Left colon (tissue), 2 donors: ENCODE results near the gene GPALPP1. TPM values are rescaled to one million over a fixed set of nuclear protein-coding genes. Genes with fewer than 3 reads are reported as not detected.
A peak's percentile ranks its signal among the peaks of the same experiment; 100 is the strongest.
"Not testable (repeated sequence)": the region's sequence is repeated elsewhere in the genome, so short reads cannot be mapped to it uniquely, and the experiment has no call there.

Experiments used
- ATAC-seq: fragments of 200-7000 bp; cut with Tn5 transposase; one replicate; pipeline ENCODE4 v1.9.1; 2020; ENCODE audit warnings: mild to moderate bottlenecking, moderate library complexity
- DNase-seq, 2 donors: peaks; one replicate each; pipeline ENCODE4 v3.0.0-alpha.2; 2020
- intact Hi-C, 2 donors: fragments of 100-400 bp; cut with DNase I in 1 of 2; cut with micrococcal nuclease in 1 of 2; formaldehyde crosslinking; loops; one replicate each; pipeline versions ENCODE4 v1.11.2 to v1.14.0; 2022; cut with DNase I, micrococcal nuclease
- total RNA-seq, 2 donors: library from RNA; stranded (reverse); fragmentation: NEBNext Ultra II Directional; extraction: Animal tissue kit (Norgen Biotek cat#: 25700); gene quantifications; one replicate each; pipeline ENCODE4 v1.2.1, GENCODE V29; 2021
- donor health status: DM: no; HTN: no; CAD: no.
- donor health status: DM: yes; HTN: yes; CAD: no.

GPALPP1 gene
- total RNA-seq, 2 donors from 2014 or later: 15.7 to 17.2 TPM

DNA sequence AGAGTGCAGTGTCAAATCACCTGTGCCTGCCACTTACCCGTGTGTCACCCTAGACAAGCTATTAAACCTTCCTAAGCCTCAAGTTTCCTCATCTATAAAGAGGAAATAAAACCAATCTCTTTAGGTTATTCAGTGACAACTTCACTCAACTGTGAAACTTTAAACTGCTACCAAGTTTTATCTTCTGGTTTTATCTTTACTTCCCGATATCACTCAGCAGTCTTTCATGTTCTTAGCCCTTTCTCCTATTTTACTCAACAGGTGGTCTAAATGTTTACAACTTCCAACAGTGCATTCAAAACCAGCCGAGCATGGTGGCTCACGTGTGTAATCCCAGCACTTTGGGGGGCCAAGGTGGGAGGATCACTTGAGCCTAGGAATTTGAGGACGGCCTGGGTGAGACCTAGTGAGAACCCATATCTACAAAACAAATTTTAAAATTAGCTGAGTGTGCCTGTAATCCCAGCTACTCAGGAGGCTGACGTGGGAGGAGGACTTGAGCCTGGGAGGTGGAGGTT lies 59.6 kb downstream of the GPALPP1 start:
- DNase-seq (no peak), ATAC-seq (peak; percentile 70)
- intact Hi-C loops: loop anchor here (5.0 to 10.0 kb wide), 2 partner anchors 246 to 258 kb away; no protein-coding TSS in a partner anchor

DNA sequence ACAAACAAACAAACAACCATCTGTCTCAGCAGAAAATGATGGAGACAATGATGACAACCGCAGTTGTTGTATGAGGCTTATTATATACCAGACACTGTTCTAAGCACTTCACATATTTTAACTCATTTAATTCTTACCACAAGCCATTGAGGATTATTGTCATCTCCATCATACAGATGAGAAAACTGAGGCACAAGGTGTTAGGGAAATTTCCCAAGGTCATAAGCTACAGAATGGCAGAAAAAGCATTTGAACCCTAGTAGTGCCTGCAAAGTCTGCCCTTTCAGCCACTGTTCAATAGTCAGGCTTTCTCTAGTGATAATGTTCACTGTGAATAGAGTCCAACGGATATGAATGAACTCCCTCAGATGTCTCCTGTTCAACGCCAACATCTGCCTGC lies 60.1 kb downstream of the GPALPP1 start:
- ATAC-seq: no peak
- intact Hi-C loops: loop anchor here (5.0 to 10.0 kb wide), 2 partner anchors 245 to 258 kb away; no protein-coding TSS in a partner anchor
- DNase-seq: no peak

DNA sequence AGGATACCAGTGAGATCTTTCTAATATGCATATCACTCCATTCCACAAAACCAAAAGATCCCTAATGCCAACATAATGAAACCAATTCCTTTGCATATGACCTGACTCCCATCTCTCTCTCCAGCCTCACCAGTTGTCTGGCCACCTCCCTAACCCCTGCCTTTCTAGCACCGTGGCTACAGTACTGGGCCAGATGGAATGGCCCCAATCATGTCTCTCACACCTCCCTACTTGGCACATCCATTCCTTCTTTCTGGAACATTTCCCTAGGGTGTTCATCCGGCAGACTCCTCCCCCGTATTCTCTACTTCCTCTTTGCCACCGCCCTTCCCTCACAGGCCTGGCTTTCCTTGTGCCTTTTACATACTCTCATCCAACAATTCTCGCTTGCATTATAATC lies 62.0 kb downstream of the GPALPP1 start:
- DNase-seq (no peak), ATAC-seq (no peak)
- intact Hi-C loops: no loop called here

DNA sequence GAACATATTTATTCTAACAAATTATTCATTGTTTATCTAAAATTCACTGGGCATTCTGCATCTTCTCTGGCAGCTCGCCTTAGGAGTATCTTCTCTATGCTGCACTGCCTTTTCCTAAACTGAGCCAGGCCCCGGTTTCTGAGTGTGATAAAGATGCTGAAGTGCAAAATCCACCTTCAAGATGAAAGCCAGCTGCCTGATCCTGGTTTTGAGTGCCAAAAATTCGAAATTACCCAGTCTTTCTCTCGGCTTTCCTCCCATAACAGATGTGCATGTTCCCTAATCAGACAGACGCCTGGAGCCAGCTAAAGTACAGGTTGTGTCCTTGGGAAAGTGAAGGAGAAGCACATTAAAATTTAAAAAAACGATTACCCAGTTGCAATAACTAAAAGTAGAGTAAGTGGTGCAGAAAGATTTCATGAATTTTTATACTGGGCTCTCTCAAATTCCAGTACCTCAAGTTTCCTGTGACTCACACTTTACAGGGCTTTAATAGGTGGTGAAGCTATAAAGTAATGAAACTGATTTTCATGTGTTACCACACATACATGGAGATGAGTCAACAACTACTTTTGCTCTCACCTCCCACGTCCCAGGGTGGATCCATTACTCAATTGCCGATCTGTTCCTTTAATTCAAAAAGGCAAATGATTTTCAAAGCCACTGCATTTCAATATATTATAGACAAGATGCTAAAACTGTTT lies 66.0 kb downstream of the GPALPP1 start:
- DNase-seq (peak in 1 of 2 donors; percentile 36), ATAC-seq (peak; percentile 98)
- intact Hi-C loops: no loop called here

DNA sequence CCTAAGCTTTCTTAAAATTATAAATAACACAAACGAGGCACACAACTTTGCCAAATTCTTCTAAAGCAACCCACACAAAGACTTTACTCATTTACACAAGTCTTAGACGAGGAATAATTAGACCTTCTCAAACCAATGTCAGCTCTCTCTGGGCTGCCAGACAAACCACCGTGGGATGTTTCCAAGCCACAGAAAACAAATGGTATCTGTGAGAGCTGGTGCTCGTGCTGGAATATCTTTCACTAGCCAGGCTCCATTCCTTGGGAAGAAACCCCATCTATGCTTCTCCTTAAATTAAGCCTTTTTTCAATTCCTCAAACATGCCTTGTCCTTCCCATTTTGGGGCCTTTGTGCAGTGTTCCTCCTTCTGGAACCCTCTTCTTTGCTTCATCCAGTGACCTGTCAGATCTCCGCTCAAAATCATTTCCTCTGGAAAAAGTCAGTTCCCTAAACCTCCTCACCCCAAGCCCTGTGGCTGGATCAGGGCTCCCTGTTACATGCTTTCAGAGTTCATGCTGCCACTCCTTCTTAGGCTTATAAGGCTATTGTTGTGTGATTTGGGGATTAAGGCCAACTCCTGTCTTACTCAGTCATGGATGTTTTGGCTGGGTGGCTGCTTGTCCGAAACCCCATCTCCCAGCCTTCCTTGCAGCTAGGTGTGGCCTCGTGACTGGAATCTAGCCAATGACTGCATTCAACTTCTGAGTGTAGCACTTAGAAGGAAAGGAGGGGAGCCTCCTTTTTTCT lies 66.7 kb downstream of the GPALPP1 start:
- ATAC-seq: peak; percentile 25
- intact Hi-C loops: no loop called here
- peak in 1 of 2 donors; percentile 18 for DNase-seq

DNA sequence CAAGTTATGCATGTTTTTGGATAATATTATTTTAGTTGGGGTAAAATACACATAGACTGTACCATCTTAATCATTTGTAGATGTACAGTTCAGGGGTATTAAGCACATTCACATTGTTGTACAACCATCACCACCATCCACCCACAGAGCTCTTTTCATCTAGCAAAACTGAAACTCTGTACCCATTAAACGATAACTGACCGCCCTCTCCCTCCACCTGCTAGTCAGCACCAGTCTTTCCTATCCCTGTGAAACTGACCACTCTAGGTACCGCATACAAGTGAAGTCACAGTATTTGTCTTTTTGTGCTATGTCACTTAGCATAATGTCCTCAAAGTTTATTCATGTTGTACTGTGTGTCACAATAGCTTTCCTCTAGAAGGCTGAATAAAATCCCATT lies 70.7 kb downstream of the GPALPP1 start:
- ATAC-seq (no peak), DNase-seq (no peak)
- intact Hi-C loops: no loop called here

DNA sequence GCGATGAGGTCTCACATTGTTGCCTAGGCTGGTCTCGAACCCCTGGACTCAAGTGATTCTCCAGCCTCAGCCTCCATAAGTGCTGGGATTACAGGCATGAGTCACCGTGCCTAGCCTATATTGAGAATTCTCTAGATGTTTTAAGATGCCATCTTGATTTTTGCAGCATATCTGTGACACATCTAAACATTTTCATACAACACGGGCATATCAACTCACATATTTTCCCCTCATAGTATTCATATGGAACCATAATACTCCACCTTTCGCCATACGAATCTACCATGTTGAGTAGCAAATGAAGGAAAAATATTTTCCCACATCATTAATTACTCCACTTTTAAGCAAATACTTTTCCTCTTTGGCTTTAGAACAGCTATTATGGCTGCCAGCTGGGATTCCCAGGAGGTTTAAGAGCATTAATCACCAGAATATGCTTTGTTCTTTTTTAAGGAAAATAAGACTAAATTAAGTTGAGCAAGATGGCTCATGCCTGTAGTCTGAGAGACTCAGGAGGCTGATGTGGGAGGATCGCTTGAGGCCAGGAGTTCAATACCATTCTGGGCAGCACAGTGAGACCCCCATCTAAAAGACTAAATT lies 74.0 kb downstream of the GPALPP1 start:
- DNase-seq (no peak), ATAC-seq (no peak)
- intact Hi-C loops: no loop called here

DNA sequence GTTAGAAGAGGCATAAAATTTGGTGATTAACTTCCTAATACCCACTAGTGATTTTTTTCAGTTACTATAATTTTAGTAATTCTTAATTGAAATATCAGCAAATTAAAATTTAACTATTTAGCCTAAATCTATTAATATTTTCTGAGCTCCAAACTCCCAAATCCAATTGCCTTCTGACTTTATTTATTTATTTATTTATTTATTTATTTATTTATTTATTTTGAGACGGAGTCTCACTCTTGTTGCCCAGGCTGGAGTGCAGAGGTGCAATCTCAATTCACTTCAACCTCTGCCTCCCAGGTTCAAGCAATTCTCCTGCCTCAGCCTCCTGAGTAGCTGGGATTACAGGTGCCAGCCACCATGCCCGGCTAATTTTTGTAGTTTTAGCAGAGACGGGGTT lies 74.6 kb downstream of the GPALPP1 start:
- intact Hi-C loops, ATAC-seq, DNase-seq: not testable (repeated sequence)

DNA sequence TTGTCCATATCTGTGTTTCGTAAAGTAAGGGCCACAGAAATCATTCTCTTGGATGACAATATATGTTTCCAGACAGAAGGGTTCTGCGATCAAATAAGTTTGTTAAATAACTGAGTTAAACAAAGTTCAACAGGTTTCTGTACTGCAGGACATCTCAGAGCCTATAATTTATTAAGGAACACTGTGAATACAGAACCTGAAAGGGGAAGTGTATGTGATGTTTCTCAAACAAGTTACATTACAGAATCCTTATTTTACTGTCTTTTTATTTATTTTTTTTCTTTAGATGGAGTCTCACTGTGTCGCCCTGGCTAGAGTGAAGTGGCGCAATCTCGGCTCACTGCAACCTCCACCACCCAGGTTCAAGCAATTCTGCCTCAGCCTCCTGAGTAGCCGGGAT lies 75.6 kb downstream of the GPALPP1 start:
- no peak for DNase-seq
- ATAC-seq: no peak
- intact Hi-C loops: no loop called here

DNA sequence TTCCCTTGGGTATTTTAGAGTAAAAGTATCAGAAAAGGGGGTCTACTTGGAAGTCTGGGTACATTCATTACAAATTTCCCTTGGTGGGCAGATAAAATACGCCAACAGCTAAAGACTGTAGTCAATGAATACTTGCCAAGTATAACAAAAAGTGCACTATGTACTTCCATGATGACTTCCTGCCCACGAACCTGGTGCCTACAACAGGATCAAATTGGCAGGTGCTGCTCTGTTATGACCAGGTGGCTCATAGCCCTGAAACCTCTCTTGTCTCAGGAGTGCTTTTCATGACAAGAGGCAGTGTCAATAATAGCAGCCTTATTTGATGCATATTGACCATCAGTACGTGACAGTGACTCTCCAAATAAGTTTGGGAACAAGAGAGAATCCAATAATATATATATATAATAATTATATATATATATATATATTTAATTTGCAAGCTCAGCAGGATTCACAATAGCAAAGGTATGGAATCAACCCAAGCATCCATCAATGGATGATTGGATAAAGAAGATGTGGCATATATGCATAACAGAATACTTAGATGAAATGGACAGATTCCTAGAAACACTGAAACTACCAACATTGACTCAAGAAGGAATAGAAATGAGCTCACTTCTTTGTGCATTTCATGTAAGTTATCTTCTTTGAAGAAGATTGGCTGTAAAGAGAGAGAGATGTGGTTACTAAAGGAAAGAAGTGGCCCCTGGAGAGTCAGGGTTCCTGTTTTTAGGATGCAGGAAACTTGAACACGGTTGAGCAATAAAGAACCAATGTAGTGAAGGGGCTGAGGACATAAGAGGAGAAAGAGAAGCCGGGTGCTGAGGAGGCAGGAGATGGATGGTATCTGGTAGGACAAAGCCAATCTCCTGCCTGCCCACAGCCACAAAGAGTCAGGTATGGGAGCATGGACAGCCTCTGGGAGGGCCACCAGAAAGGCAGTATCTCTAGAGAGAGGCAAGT lies 79.0 kb downstream of the GPALPP1 start:
- intact Hi-C loops: no loop called here
- peak; percentile 72 for ATAC-seq
- DNase-seq: no peak

DNA sequence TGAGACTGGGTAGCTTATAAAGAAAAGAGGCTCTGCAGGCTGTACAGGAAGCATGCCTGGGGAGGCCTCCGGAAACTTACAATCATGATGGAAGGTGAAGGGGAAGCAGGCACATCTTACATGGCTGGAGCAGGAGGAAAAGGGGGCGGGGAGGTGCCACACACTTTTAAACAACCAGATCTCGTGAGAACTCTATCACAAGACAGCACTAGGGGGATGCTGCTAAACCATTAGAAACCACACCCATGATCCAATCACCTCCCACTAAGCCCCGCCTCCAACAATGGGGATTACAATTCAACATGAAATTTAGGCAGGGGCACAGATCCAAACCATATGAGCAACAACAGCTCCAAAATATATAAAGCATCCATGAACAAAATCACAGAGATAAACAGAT lies 84.5 kb downstream of the GPALPP1 start:
- intact Hi-C loops: no loop called here
- DNase-seq: no peak
- no peak for ATAC-seq

DNA sequence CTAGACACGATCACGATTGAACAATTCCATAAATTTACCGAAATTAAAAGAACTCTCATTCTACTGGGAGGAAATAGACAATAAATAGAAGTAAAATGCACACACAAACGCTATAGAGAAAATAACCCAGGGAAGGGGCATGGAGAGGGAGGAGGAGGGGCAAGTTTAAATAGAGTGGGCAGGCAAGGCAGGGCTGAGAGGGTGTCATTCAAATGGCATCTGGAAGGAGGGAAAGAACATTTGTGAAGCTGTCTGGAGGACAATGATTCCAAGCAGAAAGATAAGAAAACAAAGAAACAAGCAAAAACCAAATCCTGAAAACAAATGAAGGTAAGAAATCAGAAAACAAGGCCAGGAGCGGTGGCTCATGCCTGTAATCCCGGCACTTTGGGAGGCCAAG lies 85.4 kb downstream of the GPALPP1 start:
- no peak for ATAC-seq
- intact Hi-C loops: no loop called here
- no peak for DNase-seq

DNA sequence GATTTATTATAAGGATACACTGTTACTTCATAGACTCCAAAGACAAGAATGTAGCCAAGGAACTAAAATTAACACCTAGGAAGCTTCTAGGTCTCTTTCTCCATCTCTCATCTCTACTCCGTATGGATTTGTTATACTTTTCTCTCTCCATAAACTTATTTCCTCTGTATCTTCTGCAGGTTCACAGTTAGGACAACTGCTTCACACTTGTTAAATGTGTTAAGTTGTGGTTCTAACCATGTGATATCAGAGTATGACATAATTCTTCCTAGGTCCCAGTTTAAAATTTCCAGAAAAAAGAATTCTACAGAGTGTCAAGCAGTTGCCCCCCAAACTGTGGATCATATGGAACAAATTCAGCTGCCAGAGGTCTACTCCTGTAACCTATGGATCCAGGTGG lies 88.7 kb downstream of the GPALPP1 start:
- intact Hi-C loops: no loop called here
- DNase-seq (no peak), ATAC-seq (no peak)

Other genes with a start within 250 kb of the GPALPP1 start
- gene NUFIP1, start 67 bp upstream of the GPALPP1 start, total RNA-seq: 1 to 10 TPM; 2.3 to 2.8 TPM
- gene GTF2F2, start 131.0 kb downstream of the GPALPP1 start, total RNA-seq: 10 to 100 TPM; 17.4 to 19.0 TPM
- gene KCTD4, start 211.5 kb downstream of the GPALPP1 start, total RNA-seq: under 1 TPM in 1 of 2 donors, not detected in 1; 0.45 TPM